LNCaP clone FGC (cell line): ENCODE measurements around the gene MARCOL.

ENCODE experiments used
- DNase-seq: peaks from one replicate; pipeline ENCODE4 v3.0.0-alpha.2; 2011; ENCODE audit warnings: low read depth
- H3K4me3 ChIP-seq: 2 replicates; pipeline ENCODE4 v1.5.1; 2011; ENCODE audit warnings: mild to moderate bottlenecking, low read depth, low read length, control low read depth
- TF ChIP-seq, protein P1 (sequence below): IDR thresholded peaks from 2 replicates; pipeline ENCODE4 v1.5.1; 2012; ENCODE audit warnings: mild to moderate bottlenecking; ENCODE audit not compliant: control insufficient read depth, insufficient read depth; ENCODE audit errors: extremely low read depth

MARCOL gene, protein sequence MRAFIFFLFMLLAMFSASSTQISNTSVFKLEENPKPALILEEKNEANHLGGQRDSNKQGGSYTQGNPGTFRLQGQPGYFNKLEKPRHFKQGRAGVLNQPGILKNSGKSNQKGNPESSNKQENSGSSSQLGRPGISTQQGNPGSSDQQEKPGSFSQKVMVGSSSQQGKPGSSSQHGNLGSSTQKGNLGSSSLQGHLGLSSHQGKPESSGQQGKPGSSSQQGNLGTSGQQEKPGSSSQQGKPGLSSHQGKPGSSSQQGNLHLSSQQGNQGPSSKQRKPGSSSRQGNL

DNA sequence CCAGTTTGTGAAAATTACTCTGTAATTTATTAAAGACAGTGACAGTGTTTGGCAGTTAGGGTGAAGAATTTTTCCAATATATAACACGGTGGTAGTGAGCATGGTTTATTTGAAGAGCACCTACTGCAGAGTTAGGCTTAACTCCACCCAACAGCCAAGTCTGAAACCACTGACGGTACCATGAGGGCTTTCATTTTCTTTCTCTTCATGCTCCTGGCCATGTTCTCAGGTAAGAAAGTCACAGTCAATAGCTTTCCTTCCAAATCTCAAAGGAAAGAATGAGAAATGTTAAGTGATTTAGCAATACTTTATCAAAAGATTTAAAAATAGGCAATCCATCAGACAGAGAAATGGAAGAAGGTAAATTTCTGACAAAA is at the start of gene MARCOL:
Gene MARCOL (plus strand): TSS at position 108 of the 377 bp plus-strand sequence. CDS start 73 bp downstream, at position 181.
- DNase-seq: no peak
- TF ChIP-seq, protein P1, sequence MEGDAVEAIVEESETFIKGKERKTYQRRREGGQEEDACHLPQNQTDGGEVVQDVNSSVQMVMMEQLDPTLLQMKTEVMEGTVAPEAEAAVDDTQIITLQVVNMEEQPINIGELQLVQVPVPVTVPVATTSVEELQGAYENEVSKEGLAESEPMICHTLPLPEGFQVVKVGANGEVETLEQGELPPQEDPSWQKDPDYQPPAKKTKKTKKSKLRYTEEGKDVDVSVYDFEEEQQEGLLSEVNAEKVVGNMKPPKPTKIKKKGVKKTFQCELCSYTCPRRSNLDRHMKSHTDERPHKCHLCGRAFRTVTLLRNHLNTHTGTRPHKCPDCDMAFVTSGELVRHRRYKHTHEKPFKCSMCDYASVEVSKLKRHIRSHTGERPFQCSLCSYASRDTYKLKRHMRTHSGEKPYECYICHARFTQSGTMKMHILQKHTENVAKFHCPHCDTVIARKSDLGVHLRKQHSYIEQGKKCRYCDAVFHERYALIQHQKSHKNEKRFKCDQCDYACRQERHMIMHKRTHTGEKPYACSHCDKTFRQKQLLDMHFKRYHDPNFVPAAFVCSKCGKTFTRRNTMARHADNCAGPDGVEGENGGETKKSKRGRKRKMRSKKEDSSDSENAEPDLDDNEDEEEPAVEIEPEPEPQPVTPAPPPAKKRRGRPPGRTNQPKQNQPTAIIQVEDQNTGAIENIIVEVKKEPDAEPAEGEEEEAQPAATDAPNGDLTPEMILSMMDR: no peak
- H3K4me3 ChIP-seq: no peak within 1 kb of the TSS

DNA sequence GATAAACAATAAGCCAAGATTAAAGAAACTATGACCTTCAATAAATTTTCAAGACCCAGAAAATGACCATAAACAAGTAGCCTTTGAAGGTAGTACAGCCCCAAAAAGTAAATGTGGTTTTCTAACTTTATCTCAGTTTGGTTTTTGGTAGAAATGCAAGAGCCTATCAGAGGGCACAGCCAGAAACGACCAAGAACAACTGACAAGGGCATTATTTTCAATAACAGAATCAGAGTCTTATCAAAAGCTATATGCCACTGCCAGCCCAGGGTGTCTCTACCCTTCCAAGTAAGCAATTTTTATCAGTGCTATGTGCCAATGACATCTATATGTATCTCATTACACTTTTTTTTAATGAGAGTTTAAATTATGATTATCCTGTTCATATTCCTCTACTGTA is 47.3 kb upstream of the MARCOL start:
- TF ChIP-seq, protein P1: no peak
- no peak overlapping the region for H3K4me3 ChIP-seq
- no peak for DNase-seq

DNA sequence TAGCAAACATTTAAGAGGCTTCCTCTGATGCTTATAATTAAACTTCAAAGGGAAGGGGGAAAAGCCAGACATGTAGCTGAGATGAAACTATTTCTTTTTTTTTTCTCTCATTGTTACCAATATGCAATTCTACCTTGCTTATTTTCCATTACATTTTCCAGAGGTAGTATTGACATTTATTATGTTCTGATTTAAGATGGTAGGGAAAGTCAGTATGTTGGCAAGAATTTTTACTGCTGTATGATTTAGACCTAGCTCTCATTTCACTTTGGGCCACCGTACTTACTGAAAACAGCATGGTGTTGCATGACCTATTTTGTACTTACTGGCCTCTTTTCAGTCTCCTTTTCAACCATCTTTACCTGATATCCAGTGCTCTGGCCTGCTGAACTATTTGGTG is 45.1 kb upstream of the MARCOL start:
- TF ChIP-seq, protein P1: no peak
- DNase-seq: peak; percentile 30
- H3K4me3 ChIP-seq: no peak overlapping the region

DNA sequence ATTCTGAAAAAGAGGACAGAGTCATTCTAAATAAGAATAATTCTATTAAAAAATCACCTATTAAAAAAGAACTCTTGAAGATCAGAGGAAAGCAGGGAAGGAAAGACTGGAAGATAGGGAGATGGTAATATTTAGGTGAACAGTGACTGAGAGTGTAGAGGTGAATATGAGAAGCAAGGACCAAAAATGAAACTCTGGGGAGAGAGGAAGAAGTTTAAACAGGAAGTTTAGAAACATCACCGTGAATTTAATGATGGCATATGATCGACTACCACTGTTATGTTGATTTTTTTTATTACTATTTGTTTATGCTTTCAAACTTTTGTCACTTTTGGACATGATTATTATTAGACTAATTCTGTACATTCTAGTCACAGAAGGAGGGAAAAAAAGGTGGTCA is 37.2 kb upstream of the MARCOL start:
- TF ChIP-seq, protein P1: no peak
- no peak for DNase-seq
- H3K4me3 ChIP-seq: no peak overlapping the region

DNA sequence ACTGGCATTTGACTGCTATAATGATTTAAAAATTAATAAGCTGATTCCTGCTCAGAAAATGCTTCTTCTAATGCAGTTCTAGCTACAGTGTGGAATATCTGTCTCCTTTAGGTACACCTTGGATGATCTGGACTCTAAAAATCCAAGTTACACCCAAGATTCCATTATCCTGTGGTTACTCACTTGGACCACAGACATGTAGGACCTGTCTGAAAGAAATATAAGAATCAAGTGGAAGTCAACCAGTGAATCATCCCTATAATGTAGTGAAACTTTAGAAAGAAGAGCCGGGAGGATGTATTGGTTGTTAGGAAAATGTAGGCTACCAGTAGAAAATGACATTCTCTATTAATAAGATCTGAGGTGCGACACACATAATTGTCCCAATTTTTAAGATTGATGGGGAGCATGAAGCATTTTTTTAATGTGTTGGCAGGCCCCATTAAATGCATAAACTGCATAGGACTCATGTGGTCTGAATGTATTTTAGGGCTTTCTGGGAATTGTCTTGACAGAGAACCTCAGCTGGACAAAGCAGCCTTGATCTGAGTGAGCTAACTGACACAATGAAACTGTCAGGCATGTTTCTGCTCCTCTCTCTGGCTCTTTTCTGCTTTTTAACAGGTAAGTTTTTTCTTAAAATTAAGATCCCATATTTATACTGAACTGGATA is 35.7 kb upstream of the MARCOL start, which contains the start of gene SPINK6:
Gene SPINK6 (plus strand): TSS at position 512 of the 673 bp plus-strand sequence. CDS start 55 bp downstream, at position 567.
- no peak within 1 kb of the TSS for H3K4me3 ChIP-seq
- DNase-seq: no peak
- TF ChIP-seq, protein P1: no peak

DNA sequence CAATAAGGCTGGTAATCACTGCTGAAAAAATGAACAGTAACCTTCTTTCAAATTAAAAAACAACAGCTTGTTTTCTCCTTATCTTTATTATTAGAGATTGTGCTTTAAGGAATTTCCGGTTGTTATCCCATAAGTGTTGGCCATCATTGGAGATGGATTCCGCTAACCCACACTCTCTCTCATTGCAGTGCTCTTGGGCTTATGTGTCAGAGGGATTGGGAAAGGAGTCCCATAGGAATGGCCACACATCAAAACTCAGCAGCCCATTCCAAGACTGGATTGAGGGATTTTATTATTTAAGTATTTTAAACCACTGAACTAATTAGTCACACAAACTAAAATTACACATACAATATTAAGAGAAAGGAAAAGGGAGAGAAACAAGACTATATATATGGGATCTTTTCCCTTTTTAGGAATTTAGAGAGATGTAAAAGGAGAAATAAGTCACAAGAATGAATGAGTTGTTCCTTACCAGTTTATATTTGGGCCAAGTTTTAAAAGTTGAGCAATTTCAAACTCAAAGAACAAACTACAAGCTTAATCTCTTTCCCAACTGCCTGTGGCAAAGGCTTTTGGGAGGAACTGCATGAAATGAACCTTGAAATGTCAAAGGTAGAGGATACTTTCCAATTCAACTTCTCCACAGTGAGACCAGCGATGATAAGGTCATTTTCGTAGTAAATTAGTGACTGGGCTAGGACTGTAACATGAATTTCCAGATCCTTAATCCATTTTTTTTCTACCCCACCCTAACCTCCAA is 33.1 kb upstream of the MARCOL start:
- TF ChIP-seq, protein P1: no peak
- no peak overlapping the region for H3K4me3 ChIP-seq
- no peak for DNase-seq
